IPS-NIHi11 (cell line): ENCODE data around the gene SNX32.

Experiments
- DNase-seq: peaks from one replicate; pipeline ENCODE4 v3.0.0; 2012; ENCODE audit warnings: mixed read lengths, low spot score

Gene SNX32

GRCh38 chr11:65903068-65903481 is 69.3 kb downstream of the SNX32 start:
- DNase-seq, result peak; percentile 55
